H1 (cell line): Measurements from ENCODE around the gene WWP2. TPM values are rescaled to one million over a fixed set of nuclear protein-coding genes. Genes with fewer than 3 reads are reported as not detected.
"Not testable (repeated sequence)": the region's sequence is repeated elsewhere in the genome, so short reads cannot be mapped to it uniquely, and the experiment has no call there.

Experiments used
- CTCF ChIA-PET: fragments of 300-600 bp; sonication (Branson Sonifier 250); formaldehyde crosslinking; loops from one replicate; lab custom pipeline; 2021; ENCODE audit not compliant: partially characterized antibody; lab: Charles Lee
- POLR2A ChIA-PET: fragments of 300-600 bp; sonication (Branson Sonifier 250); formaldehyde crosslinking; loops from one replicate; lab custom pipeline; 2021; ENCODE audit warnings: inconsistent platforms; ENCODE audit not compliant: partially characterized antibody; lab: Charles Lee
- DNase-seq, 2 experiments: peaks; one replicate each; pipeline versions ENCODE4 v3.0.0 to v3.0.0-alpha.2; 2010 to 2022; ENCODE audit warnings: low spot score in 2 of 2, low read depth in 1 of 2, mixed read lengths in 1 of 2
- FAIRE-seq: peaks from 2 replicates; lab custom pipeline; 2011; peaks lifted over from hg19 to GRCh38; lab: Jason Lieb, UNC
- H2AFZ ChIP-seq: 2 replicates; pipeline ENCODE4 v1.8.1; 2012; ENCODE audit warnings: low read length, inconsistent platforms
- H2AK5ac ChIP-seq: 2 replicates; pipeline ENCODE4 v1.6.1; 2013; ENCODE audit warnings: low read depth, low read length
- H2BK120ac ChIP-seq: replicated peaks from 2 replicates; pipeline ENCODE3; 2013; ENCODE audit warnings: low read depth, low read length, inconsistent platforms
- H2BK12ac ChIP-seq: 2 replicates; pipeline ENCODE4 v1.6.1; 2013; ENCODE audit warnings: low read depth, low read length
- H2BK15ac ChIP-seq: 2 replicates; pipeline ENCODE4 v1.6.1; 2013; ENCODE audit warnings: low read length
- H2BK20ac ChIP-seq: 2 replicates; pipeline ENCODE4 v1.6.1; 2013; ENCODE audit warnings: low read length
- H2BK5ac ChIP-seq: 2 replicates; pipeline ENCODE4 v1.6.1; 2013; ENCODE audit warnings: low read depth, low read length
- H3K14ac ChIP-seq: 2 replicates; pipeline ENCODE4 v1.6.1; 2013; ENCODE audit warnings: inconsistent platforms; ENCODE audit not compliant: insufficient read length
- H3K18ac ChIP-seq: 2 replicates; pipeline ENCODE4 v1.6.1; 2013; ENCODE audit warnings: low read length; ENCODE audit errors: extremely low read depth
- H3K23ac ChIP-seq: 2 replicates; pipeline ENCODE4 v1.6.1; 2013; ENCODE audit warnings: inconsistent platforms; ENCODE audit not compliant: insufficient read length
- H3K23me2 ChIP-seq: 2 replicates; pipeline ENCODE4 v1.6.1; 2013; ENCODE audit warnings: low read depth, low read length
- H3K27ac ChIP-seq: 2 replicates; pipeline ENCODE4 v1.6.1; 2011; ENCODE audit warnings: low read depth, low read length, inconsistent platforms
- H3K27me3 ChIP-seq, 4 experiments: replicated peaks in 1 of 4; 1 replicate in 1 of 4; 2 replicates in 3 of 4; pipeline versions ENCODE4 v1.6.1 to v1.8.1; 2011 to 2013; ENCODE audit warnings: low read length in 3 of 4, mild to moderate bottlenecking in 3 of 4, inconsistent platforms in 2 of 4, mixed read lengths in 2 of 4, moderate library complexity in 1 of 4; ENCODE audit not compliant: control insufficient read depth in 3 of 4, insufficient read depth in 3 of 4; ENCODE audit errors: extremely low read depth in 1 of 4
- H3K36me3 ChIP-seq, 4 experiments: 2 replicates each; pipeline versions ENCODE4 v1.6.1 to v1.8.1; 2011 to 2013; ENCODE audit warnings: mild to moderate bottlenecking in 4 of 4, low read length in 3 of 4, moderate library complexity in 2 of 4, control low read depth in 1 of 4, inconsistent platforms in 1 of 4; ENCODE audit not compliant: insufficient read depth in 4 of 4, control insufficient read depth in 2 of 4
- H3K4ac ChIP-seq: replicated peaks from 2 replicates; pipeline ENCODE3; 2013; ENCODE audit warnings: low read length, low read depth, mixed read lengths, inconsistent platforms; ENCODE audit not compliant: insufficient read length
- H3K4me1 ChIP-seq, 4 experiments: replicated peaks in 1 of 4; 1 replicate in 1 of 4; 2 replicates in 3 of 4; pipeline versions ENCODE4 v1.6.1 to v1.8.1; 2011 to 2013; ENCODE audit warnings: low read length in 3 of 4, inconsistent platforms in 2 of 4, mixed read lengths in 1 of 4; ENCODE audit not compliant: insufficient read depth in 4 of 4, control insufficient read depth in 3 of 4
- H3K4me2 ChIP-seq, 2 experiments: 2 replicates each; pipeline versions ENCODE4 v1.6.1 to v1.8.1; 2011 to 2013; ENCODE audit warnings: low read depth in 2 of 2, low read length in 2 of 2, control low read depth in 1 of 2, inconsistent platforms in 1 of 2, mild to moderate bottlenecking in 1 of 2; ENCODE audit not compliant: insufficient read depth in 1 of 2
- H3K4me3 ChIP-seq, 4 experiments: fragments of 200-600, 300-600 bp in 1 of 4; sonication (generic), shearing (Covaris generic), sonication (Bioruptor Twin) in 1 of 4; 2 replicates each; pipeline versions ENCODE4 v1.5.1 to v1.8.1; 2011 to 2016; ENCODE audit warnings: low read length in 4 of 4, low read depth in 3 of 4, control low read depth in 2 of 4, inconsistent platforms in 2 of 4, mild to moderate bottlenecking in 2 of 4, mixed read lengths in 1 of 4, moderate library complexity in 1 of 4; ENCODE audit not compliant: insufficient read depth in 2 of 4; ENCODE audit errors: extremely low read depth in 1 of 4
- H3K56ac ChIP-seq: replicated peaks from 2 replicates; pipeline ENCODE3; 2013; ENCODE audit warnings: low read depth, mild to moderate bottlenecking, mixed read lengths, low read length, inconsistent platforms; ENCODE audit not compliant: insufficient read length
- H3K79me1 ChIP-seq: 2 replicates; pipeline ENCODE4 v1.6.1; 2013; ENCODE audit warnings: low read depth, low read length, control low read depth
- H3K79me2 ChIP-seq, 2 experiments: 2 replicates each; pipeline versions ENCODE4 v1.6.1 to v1.8.1; 2012 to 2013; ENCODE audit warnings: low read length in 2 of 2, mild to moderate bottlenecking in 2 of 2, inconsistent platforms in 1 of 2; ENCODE audit not compliant: insufficient read depth in 2 of 2, control insufficient read depth in 1 of 2
- H3K9ac ChIP-seq, 4 experiments: replicated peaks in 1 of 4; 1 replicate in 1 of 4; 2 replicates in 3 of 4; pipeline versions ENCODE4 v1.6.1 to v1.8.1; 2011 to 2013; ENCODE audit warnings: low read depth in 3 of 4, low read length in 3 of 4, control low read depth in 2 of 4, mild to moderate bottlenecking in 2 of 4, moderate library complexity in 2 of 4, inconsistent platforms in 1 of 4; ENCODE audit errors: extremely low read depth in 1 of 4
- H3K9me3 ChIP-seq, 2 experiments: 2 replicates each; pipeline versions ENCODE4 v1.6.1 to v1.8.1; 2012 to 2013; ENCODE audit warnings: mild to moderate bottlenecking in 2 of 2, moderate library complexity in 2 of 2, control low read depth in 1 of 2, inconsistent platforms in 1 of 2, low read depth in 1 of 2, low read length in 1 of 2, mixed read lengths in 1 of 2; ENCODE audit not compliant: insufficient read depth in 2 of 2
- H4K20me1 ChIP-seq, 2 experiments: replicated peaks in 1 of 2; 2 replicates each; pipeline versions ENCODE3 to v1.8.1; 2011 to 2013; ENCODE audit warnings: inconsistent platforms in 2 of 2, low read length in 2 of 2, mild to moderate bottlenecking in 1 of 2; ENCODE audit not compliant: insufficient read depth in 2 of 2, control insufficient read depth in 1 of 2
- H4K5ac ChIP-seq: 2 replicates; pipeline ENCODE4 v1.6.1; 2013; ENCODE audit warnings: low read length, low read depth, mixed read lengths, inconsistent platforms; ENCODE audit not compliant: insufficient read length
- H4K8ac ChIP-seq: 2 replicates; pipeline ENCODE4 v1.8.0; 2013; ENCODE audit warnings: mild to moderate bottlenecking, moderate library complexity, low read length, inconsistent platforms; ENCODE audit not compliant: insufficient read depth; ENCODE audit errors: extremely low read depth
- H4K91ac ChIP-seq: replicated peaks from 2 replicates; pipeline ENCODE3; 2013; ENCODE audit warnings: low read length, mixed read lengths, inconsistent platforms; ENCODE audit not compliant: insufficient read length
- WGBS, 2 experiments: shearing (Covaris generic) in 1 of 2; methylation state at CpG; one replicate each; pipeline versions ENCODE4 v1.1.6 to v1.1.7; 2013 to 2015; ENCODE audit warnings: low lambda C conversion rate in 2 of 2, mixed read lengths in 2 of 2, inconsistent platforms in 1 of 2, low coverage in 1 of 2, missing lambda C conversion rate in 1 of 2; ENCODE audit not compliant: insufficient replicate concordance in 2 of 2, insufficient coverage in 1 of 2, insufficient read length in 1 of 2; ENCODE audit errors: extremely low coverage in 1 of 2, missing lambda C conversion rate in 1 of 2; 5-methylcytosine and 5-hydroxymethylcytosine counted together
- polyA plus RNA-seq, 7 experiments: library from polyadenylated mRNA; depleted of rRNA in 3 of 7; stranded (reverse) in 5 of 7; unstranded in 2 of 7; fragments of >200 nt in 5 of 7; fragments of 200-250 nt in 2 of 7; gene quantifications; 1 replicate in 5 of 7; 2 replicates in 1 of 7; 4 replicates in 1 of 7; pipeline versions ENCODE4 v1.2.1 to v1.2.3, GENCODE V29; 2011 to 2013; ENCODE audit warnings: missing spikeins in 2 of 7, mixed read lengths in 2 of 7
- total RNA-seq: library from RNA; stranded (reverse); fragmentation: NEBNext Ultra II Directional; extraction: Animal tissue kit (Norgen Biotek cat#: 25700); gene quantifications from 2 replicates; pipeline ENCODE4 v1.2.1, GENCODE V29; 2021

The WWP2 gene
- total and polyA plus RNA-seq, 2 of the 8 experiments (the other 6 are each of a cell fraction or from before 2014, with no cell fraction given), result 14.1 to 42.2 TPM

DNA sequence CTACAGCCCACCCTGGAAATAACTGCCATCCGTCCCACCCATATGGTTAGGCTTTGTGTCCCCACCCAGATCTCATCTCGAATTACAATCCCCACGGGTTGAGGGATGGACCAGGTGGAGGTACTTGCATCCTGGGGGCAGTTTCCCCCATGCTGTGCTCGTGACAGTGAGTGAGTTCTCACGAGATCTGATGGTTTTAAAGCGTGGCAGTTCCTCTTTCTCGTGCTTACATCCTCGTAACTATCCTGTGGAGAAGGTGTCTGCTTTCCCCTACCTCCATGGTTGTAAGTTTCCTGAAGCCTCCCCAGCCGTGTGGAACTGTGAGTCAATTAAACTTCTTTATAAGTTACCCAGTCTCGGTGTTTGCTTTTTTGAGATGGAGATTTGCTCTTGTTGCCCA lies 206.0 kb downstream of the WWP2 start:
- H3K56ac ChIP-seq, POLR2A ChIA-PET, H2BK15ac ChIP-seq, H4K5ac ChIP-seq, H3K4ac ChIP-seq, H3K9me3 ChIP-seq, H3K4me1 ChIP-seq, H4K20me1 ChIP-seq, H2BK12ac ChIP-seq, H3K23ac ChIP-seq, H3K79me2 ChIP-seq, H3K14ac ChIP-seq, H3K27ac ChIP-seq, H2BK20ac ChIP-seq, DNase-seq, H3K4me2 ChIP-seq, H3K18ac ChIP-seq, CTCF ChIA-PET, H2AK5ac ChIP-seq, FAIRE-seq, H3K79me1 ChIP-seq, H4K8ac ChIP-seq, H2AFZ ChIP-seq, H3K4me3 ChIP-seq, H3K9ac ChIP-seq, H4K91ac ChIP-seq, H2BK120ac ChIP-seq, H3K27me3 ChIP-seq, H3K36me3 ChIP-seq, H2BK5ac ChIP-seq, H3K23me2 ChIP-seq: not testable (repeated sequence)
- no CpG with 5 or more reads among the region's 10 CpGs for WGBS, 2 experiments

DNA sequence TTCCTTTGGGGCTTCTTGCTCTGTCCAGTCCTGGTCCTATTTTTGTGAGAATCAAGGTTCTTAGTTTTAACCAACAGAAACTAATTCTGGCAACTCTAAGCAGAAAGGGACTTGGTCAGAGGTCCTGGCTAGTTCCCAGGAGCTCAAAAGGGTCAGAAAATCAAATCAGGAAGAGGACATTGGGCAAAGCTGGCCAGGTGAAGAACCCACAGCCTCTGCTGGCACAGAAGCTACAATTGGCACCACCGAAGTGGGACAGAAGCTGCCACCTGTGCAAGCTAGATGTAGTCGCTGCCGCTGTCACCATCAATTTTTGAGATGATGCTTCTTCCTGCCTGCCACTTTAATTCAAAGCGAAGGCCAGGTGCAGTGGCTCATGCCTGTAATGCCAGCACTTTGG lies 207.5 kb downstream of the WWP2 start:
- H3K18ac ChIP-seq, H3K56ac ChIP-seq, H3K4me1 ChIP-seq, H2AK5ac ChIP-seq, H3K4me3 ChIP-seq, H2AFZ ChIP-seq, H4K8ac ChIP-seq, H3K27me3 ChIP-seq, FAIRE-seq, H3K4ac ChIP-seq, H3K4me2 ChIP-seq, H2BK120ac ChIP-seq, H3K36me3 ChIP-seq, H3K23me2 ChIP-seq, H3K27ac ChIP-seq, CTCF ChIA-PET, H2BK12ac ChIP-seq, H2BK20ac ChIP-seq, H3K23ac ChIP-seq, H4K20me1 ChIP-seq, H2BK5ac ChIP-seq, DNase-seq, POLR2A ChIA-PET, H3K9ac ChIP-seq, H2BK15ac ChIP-seq, H3K79me1 ChIP-seq, H3K14ac ChIP-seq, H3K79me2 ChIP-seq, H4K91ac ChIP-seq, H4K5ac ChIP-seq, H3K9me3 ChIP-seq: not testable (repeated sequence)
- WGBS, 2 experiments, result 89% methylated on average over 3 of the region's 4 CpGs; no CpG with 5 or more reads in 1 of the 2 experiments
